ENCODE data around the gene APBB1IP. TPM values are rescaled to one million over a fixed set of nuclear protein-coding genes. Genes with fewer than 3 reads are reported as not detected.

The APBB1IP gene
- total RNA-seq, 1 donor from 2014 or later: 3.3 TPM

GRCh38 chr10:26525586-26525985, 87.4 kb downstream of the APBB1IP start:
- ATAC-seq (ENCODE audit: poor library complexity) (no peak), DNase-seq (no peak)
- intact Hi-C loops (cut with DNase I): no loop called here

DNA sequence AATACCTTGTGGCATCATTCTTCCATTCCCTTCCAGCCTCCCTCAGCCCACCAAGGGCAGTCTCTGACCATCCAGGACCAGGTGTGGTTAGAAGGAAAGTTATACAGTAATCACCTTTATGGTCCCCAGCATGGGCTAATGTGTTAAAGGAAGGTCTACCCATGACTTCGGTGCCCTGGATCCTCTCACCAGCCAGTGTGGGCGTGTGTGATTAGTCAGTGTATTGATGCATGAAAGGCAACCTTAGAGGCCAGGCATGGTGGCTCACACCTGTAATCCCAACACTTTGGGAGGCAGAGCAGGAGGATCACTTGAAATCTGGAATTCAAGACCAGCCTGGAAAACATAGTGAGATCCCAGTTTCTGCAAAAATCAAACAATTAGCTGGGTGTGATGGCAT, 88.9 kb downstream of the APBB1IP start:
- ATAC-seq (ENCODE audit: poor library complexity) (no peak), DNase-seq (no peak)
- intact Hi-C loops (cut with DNase I): no loop called here

DNA sequence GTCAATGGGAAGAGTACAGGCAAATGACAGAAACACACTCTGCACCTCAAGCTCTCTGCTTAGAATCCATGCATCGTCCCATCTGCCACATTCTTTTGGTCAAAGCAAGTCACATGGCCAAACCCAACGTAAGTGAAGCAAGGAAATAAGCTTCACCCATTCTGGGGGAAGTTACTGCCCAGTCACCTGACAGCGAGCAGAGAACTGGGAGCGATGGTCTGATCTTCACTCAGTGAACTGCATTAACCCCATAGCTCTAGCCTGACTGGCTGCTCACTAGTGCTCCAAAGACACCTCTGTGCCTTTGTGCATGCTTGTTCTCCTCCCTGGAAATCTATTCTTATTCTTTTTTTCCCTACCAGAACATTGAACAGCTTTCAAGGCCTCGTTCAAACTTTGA, 89.9 kb downstream of the APBB1IP start:
- DNase-seq: no peak
- intact Hi-C loops (cut with DNase I): no loop called here
- ATAC-seq (ENCODE audit: poor library complexity): no peak

- intact Hi-C loops (cut with DNase I): no loop called here
- no peak for DNase-seq
- no peak for ATAC-seq (ENCODE audit: poor library complexity)
Measured at GRCh38 chr10:26528715-26529393, 90.7 kb downstream of the APBB1IP start.

DNA sequence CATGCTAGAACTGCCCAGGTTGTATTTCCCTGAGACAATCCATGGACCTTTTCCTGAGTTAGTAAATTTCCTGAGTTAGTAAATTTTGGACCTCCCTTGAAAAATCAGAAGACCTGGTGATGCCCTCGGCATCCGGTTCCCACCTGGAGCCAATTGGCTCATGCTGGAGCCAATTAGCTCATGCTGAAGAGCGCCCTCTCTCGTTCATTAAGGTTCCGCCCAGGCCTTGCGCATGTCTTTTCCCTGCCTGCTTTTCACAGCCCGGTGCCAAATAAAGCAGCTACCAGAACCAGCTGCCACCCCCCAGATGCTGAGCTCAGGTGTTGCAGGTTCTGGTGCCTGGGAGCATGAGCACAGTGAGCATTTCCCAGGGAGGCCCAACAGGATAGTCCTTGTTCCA, 96.2 kb downstream of the APBB1IP start:
- ATAC-seq (ENCODE audit: poor library complexity): no peak
- intact Hi-C loops (cut with DNase I): no loop called here
- DNase-seq: no peak

- ATAC-seq (ENCODE audit: poor library complexity) (no peak), DNase-seq (no peak)
- intact Hi-C loops (cut with DNase I): no loop called here
Measured at GRCh38 chr10:26540601-26541000, 102.5 kb downstream of the APBB1IP start.

GRCh38 chr10:26543567-26544306, 105.6 kb downstream of the APBB1IP start:
- intact Hi-C loops (cut with DNase I): no loop called here
- ATAC-seq (ENCODE audit: poor library complexity) (no peak), DNase-seq (no peak)

GRCh38 chr10:26544932-26545331, 106.8 kb downstream of the APBB1IP start:
- intact Hi-C loops (cut with DNase I): no loop called here
- ATAC-seq (ENCODE audit: poor library complexity) (no peak), DNase-seq (no peak)

GRCh38 chr10:26550774-26551526, 112.8 kb downstream of the APBB1IP start:
- intact Hi-C loops (cut with DNase I): no loop called here
- DNase-seq (no peak), ATAC-seq (ENCODE audit: poor library complexity) (no peak)

- DNase-seq (no peak), ATAC-seq (ENCODE audit: poor library complexity) (no peak)
- intact Hi-C loops (cut with DNase I): no loop called here
Measured at GRCh38 chr10:26554246-26554645, 116.1 kb downstream of the APBB1IP start.

- intact Hi-C loops (cut with DNase I): loop anchor here (2.0 to 5.0 kb wide), 2 partner anchors 221 to 679 kb away; no protein-coding TSS in a partner anchor
- ATAC-seq (ENCODE audit: poor library complexity) (peak; percentile 94), DNase-seq (peak; percentile 55)
Measured at GRCh38 chr10:26555719-26556368, 117.7 kb downstream of the APBB1IP start.

- intact Hi-C loops (cut with DNase I): loop anchor here (2.0 to 5.0 kb wide), 2 partner anchors 222 to 680 kb away; no protein-coding TSS in a partner anchor
- DNase-seq (no peak), ATAC-seq (ENCODE audit: poor library complexity) (peak; percentile 87)
Measured at GRCh38 chr10:26556748-26557640, 118.9 kb downstream of the APBB1IP start.

DNA sequence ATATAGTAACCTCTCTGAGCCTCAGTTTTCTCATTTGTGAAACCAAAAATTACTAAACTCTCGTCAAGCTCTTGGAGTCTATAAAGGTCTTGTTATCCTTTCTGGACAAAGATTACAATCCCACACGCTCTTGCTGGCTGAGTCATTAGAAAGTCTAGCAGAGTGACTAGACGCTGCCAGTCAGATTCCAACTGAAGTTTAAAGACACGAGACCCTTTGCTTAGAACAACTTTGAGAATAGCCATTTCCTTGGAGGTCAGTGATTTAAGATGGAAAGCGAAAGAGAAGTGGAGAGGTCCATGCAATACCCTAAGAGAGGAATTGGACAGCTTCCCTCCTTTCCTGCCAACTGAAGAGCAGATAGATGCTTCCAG, 119.5 kb downstream of the APBB1IP start:
- DNase-seq (no peak), ATAC-seq (ENCODE audit: poor library complexity) (no peak)
- intact Hi-C loops (cut with DNase I): loop anchor here (2.0 to 5.0 kb wide), 2 partner anchors 223 to 680 kb away; no protein-coding TSS in a partner anchor

- intact Hi-C loops (cut with DNase I): no loop called here
- ATAC-seq (ENCODE audit: poor library complexity) (no peak), DNase-seq (no peak)
Measured at GRCh38 chr10:26566525-26567350, 128.6 kb downstream of the APBB1IP start.

DNA sequence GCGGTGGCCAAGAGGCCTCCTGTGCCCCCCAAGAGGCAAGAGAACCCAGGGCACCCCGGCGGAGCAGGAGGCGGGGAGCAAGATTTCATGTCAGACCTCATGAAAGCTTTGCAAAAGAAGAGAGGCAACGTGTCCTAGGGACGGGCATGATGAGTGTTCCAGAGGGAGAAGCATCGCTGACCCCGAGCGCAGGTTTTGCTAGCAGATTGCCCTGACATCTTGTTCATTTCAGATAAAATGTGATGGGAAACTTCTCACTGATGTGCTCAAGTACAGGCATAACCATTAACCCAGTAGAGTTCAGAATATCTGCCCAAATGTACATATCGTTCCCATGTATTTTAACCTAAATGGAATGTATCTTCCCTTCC, 129.2 kb downstream of the APBB1IP start:
- DNase-seq (no peak), ATAC-seq (ENCODE audit: poor library complexity) (no peak)
- intact Hi-C loops (cut with DNase I): no loop called here

- ATAC-seq (ENCODE audit: poor library complexity) (no peak), DNase-seq (no peak)
- intact Hi-C loops (cut with DNase I): loop anchor here (5.0 kb wide), 1 partner anchor 746 kb away; no protein-coding TSS in a partner anchor
Measured at GRCh38 chr10:26571655-26572054, 133.5 kb downstream of the APBB1IP start.

DNA sequence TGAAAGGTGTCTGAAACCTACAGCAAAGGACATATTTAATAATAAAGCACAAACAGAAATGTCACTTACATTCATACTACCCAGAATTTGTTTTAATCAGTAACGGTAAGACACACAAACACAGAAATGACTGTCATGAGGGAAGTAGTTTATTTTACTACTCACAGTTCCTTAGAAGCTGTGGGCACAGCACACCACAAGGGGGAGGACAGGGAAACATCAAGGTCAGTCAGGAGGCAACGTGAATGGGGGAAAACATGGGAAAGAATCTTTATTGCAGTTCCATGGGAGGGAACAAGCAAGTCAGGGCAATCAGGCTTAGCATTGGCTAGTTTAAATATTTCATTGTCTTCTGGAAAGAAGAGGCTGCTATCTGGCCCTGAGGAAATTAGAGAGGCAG, 135.5 kb downstream of the APBB1IP start:
- DNase-seq (no peak), ATAC-seq (ENCODE audit: poor library complexity) (no peak)
- intact Hi-C loops (cut with DNase I): loop anchor here (5.0 kb wide), 1 partner anchor 744 kb away; no protein-coding TSS in a partner anchor

Data from Right ventricle myocardium superior (tissue), 1 donor.